Fibroblast of skin of scalp (primary cell): Measurements from ENCODE around the gene PRKD2.
"Not testable (repeated sequence)": the region's sequence is repeated elsewhere in the genome, so short reads cannot be mapped to it uniquely, and the experiment has no call there.

Experiments used
- DNase-seq: peaks from one replicate; pipeline ENCODE4 v3.0.0-alpha.2; 2013

The PRKD2 gene

DNA sequence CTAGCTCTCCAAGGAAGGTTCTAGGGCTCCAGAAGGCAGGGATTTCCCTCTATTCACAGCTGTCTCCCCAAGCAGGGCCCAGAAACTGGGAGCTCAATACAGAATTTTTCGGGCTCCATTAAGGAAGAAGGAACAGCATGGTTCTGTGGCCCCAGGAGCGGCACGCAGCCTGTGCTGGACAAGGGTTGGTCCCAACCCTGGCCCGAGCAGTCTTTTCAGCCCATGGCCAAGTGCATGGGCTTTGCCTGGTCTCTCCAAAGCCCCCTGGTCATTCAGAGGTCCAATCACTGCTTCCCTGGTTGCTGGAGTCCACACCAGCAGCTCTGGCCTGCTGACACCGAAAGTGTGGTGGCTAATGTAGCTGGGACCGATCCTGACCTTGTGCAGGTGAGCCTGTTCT, 6.6 kb upstream of the PRKD2 start:
- DNase-seq, result no peak

DNA sequence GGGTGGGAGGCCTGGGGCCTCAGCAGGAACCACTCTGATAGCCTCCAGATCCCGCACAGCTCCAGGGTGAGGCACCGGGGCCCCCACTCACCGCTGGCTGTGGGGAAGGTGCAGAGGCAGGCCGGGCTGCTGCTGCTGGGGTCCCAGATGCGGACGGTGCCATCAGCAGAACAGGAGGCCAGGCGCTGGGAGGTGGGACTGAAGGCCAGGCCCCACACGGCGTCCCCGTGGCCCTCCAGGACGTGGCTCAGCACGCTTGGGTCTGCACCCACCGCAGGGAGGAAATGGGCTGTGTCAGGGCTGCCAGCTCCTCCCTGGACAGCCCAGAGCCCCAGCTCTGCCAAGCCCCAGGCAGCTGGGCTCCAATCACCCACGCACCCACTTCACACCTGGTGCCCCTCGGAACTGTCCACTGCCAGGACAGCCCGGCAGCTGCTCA, 6.1 kb upstream of the PRKD2 start:
- DNase-seq, result no peak

DNA sequence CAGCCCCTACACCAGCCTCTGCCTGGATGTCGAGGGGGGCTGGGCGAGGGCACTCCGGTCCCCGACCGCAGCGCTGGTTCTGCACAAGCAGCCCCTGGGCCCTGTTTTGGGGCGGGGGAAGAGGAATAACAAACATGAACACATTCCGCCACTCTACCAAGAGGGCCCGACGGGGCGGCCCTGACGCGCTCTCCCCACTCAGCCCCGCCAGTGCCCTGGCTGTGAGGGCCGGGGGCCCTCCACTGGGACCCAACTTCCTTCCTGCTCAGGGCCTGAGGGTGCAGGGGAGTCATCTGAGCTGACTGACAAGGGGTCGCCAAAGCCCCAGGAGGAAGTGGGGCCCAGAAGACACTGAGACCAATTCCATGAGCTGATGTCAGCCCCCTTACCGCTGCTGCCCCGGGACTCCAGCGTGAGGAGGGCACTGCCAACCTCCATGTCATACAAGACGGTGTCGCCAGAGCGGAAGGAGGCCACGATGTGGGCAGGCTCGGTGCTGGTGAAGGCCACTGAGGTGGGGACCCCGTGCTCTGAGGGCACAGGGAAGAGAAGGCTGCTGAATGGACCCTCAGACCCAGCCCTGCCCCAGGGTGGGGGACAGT, 5.6 kb upstream of the PRKD2 start:
- DNase-seq, result no peak

DNA sequence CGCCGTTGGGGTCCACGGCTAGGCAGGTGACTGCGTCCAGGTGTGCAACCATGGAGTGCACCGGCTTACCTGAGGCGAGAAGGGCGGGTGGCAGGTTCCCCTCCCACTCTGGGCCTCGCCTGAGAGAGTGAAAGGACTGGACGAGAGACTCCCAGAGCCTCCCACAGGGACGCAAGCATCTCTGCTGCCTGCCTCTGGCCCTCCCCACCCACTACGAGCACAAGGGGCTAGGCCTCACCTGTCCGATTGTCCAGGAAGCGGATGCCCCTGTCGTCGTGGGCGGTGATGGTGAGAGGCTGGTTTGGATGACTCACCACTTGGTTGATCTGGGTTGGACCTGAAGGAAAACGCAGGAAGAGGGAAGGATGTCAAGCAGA, 5.1 kb upstream of the PRKD2 start:
- DNase-seq, result no peak

DNA sequence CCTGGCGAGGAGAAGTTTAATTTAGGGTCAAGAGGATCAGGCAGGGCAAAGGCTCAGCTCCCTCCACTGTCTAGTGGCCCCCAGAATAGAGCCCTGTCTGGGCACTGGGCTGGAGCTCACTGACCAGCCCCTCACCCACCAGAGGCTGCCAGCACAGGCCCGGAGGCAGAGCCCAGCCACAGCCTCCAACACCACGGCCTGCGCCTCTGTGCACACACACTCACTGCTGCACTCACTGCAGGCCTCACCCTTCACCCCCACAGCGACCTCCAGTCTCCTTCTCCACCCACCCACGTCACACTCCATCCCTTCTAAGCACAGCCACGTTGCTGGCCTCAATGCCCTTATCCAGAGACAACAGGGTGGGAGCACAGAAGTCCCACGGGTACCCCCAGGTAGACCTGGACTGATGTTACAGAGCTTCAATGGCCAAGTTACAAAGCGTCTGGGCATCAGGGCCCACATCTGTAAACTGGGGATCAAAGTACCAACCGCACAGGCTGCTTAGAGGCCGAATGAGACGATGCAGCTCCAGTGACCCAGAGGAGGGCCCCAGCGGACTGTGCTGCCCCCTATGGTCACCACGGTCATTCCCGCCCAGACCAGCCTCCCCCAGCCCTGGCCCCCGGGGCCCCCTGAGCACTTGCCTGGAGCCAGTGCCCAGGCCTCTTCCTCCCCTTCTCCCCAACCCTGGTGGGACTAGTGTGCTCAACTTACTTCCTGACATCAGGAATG, 4.5 kb upstream of the PRKD2 start:
- DNase-seq, result no peak

DNA sequence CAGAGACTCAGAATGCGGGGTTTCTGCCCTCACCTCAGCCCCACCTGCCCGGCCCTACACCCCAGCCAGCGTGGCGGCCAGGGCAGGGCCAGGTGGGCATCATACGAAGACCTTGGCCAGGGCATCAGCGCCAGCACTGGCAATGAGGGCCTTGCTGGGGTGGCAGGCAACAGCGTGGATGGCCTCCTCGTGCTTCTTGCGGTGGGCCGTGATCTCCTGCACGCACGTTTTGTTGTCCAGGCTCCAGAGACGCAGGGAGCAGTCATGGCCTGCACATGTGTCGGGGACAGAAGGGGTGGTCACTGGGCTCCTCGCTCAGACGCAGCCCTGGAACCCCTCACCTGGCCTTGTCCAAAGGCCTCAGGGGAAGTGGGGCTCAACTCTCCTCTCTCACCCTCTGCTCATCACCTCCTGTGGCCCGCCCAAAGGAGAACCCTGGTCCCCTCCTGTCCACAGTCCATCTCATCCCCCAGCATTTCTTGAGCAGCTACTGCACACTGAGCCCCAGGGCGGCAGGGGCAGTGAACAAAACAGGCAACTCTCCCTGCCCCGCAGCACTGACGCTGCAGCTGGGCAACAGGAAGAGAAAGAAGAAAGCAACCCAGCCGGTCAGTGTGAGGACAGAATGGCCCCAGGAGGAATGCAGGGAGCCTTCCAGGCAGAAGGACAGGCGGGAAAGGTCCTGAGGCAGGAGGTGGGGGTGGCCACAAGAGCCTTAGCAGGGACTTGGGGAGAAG, 3.8 kb upstream of the PRKD2 start:
- DNase-seq, result no peak

DNA sequence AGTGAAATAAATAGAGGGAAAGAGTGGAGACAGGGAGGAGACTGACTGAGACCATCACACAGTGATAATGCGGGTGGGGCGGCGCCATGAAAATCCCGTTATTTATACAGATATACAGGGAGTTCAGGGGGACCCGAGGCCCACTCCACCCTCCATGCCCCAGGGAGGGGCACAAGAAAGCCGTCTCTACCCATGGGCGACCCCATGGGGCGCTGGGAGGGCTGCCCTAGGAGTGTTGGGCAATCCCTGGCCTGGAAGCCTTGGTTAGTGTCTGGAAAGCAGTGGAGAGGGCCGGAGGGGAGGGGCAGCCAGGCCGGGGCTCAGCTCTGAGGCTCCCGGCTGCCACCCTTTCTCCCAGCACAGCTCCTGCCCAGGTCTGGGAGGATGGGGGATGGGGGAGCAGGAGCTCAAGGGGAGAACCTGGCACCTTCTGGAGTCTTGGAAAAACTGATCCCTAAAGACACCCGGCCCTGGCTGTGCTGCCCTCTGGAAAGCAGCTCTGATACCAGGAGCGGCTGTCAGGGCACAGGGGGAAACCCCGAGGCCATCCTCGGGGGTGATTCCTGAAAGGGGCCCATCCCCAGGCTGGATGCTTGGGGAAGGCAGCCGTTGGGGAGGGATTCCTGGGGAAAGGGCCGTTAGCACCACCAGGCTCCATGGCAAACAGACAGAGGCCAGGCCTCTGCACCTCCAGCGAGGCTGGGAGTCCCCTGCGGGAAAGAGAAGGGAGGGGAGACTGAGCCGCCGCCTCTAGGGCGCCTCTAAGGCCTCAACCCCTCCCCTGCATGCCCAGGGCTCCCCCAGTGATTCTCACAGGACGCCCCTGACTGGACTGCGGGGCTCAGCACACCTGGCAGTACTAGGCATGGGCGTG, 3.0 kb upstream of the PRKD2 start:
- no peak for DNase-seq

DNA sequence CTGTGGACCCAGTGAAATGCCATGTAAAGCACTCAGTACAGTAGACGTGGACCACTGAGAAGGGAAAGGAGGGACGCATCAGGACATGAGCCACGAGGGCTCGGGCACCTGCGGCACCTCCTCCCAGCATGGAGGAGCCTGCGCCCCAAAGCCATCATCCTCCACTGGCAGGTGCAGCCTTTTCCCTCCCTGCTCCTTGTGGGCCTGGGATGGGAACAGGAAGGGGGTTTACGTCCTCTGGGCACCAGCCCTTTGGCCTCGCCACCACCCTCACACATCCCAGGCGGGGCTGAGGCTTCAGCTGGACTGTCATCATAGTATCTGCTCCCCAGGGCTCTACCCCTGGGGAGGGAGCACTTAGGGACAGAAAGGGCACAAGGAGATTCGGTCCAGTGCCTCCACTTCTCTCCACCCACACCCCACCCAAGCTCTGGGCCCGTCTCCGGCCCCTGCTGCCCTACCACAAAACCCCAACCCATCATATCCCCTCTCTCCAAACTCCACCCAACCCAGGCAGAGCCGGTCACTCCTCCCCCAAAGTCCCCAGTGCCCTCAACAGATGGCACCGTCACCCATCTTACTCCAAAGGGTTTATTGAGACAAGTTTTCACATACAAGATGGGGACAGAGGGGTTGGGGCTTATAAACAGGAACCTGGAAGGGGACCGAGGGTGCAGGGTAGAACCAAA, 2.2 kb upstream of the PRKD2 start:
- DNase-seq, result no peak

DNA sequence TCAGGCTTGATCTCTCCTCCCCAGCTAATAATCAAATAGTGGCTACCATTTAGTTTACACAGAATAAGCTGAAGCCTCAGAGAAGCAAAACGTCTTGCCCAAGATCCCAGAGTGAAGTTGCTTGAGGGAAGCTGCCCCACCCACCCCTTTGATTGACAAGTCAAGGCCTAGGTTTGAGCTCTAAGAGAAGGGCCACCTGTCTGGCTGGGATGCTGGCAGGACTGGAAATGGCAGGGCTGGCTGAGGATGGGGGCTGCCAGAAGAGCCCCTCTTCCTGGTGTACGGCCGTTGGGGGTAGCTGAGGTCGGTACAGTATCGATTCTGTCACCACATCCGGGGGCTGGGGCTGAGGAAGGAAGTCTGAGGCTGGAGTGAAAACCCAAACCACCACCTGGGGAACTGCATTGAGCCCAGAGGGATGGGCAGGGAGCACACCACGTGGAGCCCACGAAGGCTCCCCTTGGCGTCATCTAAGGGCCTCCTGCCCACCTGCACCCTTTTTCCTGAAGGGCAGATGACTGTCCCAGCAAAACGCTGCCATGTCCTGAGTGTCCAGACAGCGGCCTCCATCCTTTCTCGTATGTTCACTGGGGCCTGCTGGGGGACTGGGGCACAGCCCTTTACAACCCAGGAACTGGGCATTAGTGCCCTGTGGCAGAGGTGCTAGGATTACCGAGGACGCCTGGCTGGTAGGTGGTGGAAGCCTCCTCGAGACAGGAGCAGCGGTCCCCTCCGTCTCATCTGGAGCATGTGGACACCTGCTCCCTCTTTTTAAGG, 1.4 kb upstream of the PRKD2 start:
- no peak for DNase-seq

DNA sequence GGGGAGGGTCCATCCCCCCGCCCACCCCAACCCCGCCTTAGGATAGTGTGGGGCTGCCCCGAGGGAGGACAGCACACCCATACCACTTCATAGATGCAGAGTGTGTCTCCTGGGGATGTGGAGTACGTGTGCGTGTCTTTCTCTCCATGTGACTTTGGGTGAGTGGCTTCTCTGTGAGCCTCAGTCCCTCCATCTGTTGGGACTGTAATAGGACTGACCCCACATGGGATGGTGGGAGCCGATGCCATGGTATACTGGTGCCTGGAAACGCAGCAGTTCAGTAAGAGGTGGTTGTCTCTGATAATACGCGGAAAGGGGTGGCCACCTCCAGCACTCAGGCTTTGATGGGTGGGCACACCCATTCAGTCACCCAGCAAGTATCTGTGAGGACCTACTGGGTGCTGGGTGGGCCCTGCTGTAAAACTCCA, 816 bp upstream of the PRKD2 start:
- DNase-seq, result no peak

DNA sequence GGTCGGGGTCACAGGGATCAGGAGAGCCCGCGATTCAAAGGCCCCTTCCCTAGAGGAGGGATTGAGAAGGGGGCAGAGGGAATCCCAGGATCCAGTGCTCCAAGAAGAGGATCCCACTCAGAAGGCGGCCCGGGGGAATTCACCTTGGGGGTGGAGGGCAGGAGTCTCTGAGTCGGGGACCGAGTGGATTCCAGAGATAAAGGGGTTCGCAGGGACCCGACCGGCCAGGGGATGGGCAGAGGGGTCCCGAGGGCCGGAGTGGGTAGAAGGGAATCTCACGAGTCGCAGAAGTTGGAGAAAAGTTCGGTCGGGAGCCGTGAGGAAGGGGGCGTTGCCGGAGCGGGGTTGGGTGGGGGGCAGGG, 261 bp downstream of the PRKD2 start:
- no peak for DNase-seq

DNA sequence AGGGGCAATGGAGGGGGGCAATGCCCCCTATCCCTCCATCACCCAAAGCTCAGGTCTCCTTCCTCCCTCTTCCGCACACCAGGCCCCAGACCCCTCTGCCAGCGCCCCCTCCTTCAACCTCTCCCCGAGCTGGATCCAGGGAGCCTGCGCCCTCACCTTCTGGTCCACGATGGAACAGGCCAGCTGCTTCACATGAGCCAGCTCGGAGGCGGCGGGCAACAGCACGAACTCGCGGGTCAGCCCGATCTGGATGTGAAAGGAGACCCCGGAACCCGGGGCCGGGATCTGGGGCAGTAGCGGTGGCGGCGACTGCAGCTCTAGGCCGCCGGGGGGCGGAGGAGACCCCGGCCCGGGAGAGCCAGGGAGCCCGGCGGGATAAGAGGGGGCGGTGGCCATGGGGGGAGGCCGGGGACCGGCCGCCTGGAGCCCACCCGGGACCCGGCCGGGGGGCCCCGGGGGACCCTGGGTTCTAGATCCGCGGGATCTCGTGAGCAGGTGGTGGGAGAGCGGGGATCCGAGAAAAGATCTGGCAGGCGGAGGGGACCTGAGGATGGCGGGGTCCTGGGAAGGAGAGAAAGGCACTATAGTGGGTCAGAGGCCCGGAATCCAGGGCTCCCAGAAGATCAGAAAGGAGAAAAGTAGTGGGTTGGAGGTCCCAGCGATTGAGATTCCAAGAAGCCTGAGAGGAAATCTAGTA, 791 bp downstream of the PRKD2 start:
- DNase-seq, result no peak

DNA sequence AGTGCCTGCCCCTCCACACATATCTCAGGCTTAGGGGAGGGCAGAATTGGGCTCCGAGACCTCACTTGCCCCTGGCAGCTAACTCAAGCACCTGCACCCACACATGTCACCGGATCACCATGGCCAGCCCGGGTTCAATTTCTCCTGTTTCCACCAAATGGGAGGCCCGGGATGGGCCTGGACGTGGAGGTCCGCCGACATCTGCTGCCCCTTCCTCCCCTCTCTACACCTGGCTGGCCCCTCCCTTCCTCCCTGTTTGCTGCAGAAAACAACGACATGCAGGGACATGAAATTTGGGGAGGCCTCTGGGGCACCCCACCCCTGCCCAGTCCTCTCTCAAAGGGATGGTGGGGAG, 1.3 kb downstream of the PRKD2 start:
- DNase-seq, result no peak

DNA sequence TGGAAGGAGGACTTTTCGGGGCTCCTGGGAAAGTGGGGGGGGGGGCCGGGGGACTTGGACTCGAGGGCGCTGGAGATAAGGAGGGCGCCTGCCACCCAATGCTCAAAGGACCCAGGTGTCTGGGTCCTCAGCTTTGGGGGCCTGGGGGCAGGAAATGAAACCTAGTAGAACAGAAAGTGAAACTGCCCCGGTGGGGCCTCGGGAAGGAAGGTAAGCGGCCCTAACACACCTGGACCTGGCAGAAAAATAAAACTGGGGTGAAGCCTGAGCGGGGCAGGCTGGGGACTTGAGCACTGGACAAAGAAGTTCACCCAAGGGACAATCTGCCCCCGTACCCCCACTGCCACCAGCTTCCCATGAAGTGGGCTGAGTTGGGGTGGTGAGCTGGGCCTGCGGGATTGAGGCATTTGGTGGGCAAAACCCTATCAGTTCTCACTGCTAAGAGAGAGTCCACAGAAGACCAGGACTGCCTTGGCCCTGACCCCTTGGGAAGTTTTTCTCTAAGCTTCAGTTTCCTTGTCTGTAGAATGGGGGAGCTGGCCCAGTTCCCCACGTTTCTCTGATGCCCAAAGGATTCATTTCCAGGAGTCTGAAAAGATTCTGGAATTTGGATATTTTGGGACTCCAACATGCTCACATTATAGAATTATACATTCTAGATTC, 2.3 kb downstream of the PRKD2 start:
- DNase-seq, result no peak

DNA sequence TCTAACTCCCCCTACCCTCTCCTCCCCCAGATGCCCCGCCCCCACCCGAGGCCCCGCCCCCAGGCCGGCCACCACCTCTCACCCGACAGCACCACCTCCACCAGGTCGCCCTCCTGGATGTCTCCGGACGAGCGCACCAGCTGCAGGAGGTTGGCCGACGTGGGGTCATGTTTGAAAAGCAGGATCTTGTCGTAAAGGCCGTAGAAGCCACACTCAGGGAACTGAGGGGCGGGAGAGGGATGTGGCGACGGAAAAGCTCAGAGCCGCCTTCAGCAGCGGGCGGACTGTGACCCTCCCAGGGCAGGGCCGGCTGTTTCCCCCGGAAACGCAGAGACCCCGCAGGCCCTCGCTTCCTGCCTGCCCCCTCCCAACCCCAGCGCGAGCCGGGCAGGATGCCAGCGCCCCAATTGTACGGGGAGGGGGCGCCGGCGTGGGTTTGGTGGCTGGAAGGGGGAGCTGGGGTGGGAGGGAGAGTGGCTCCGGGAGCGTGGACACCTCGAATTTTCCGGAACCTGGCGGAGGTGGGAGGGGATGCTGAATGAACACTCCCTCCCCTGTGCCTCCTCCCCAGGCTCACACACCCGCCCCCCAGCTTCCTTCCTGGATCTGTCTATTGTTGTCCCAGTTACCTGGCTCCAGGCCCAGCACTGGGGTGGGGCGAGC, 3.0 kb downstream of the PRKD2 start:
- DNase-seq, result peak; percentile 71

DNA sequence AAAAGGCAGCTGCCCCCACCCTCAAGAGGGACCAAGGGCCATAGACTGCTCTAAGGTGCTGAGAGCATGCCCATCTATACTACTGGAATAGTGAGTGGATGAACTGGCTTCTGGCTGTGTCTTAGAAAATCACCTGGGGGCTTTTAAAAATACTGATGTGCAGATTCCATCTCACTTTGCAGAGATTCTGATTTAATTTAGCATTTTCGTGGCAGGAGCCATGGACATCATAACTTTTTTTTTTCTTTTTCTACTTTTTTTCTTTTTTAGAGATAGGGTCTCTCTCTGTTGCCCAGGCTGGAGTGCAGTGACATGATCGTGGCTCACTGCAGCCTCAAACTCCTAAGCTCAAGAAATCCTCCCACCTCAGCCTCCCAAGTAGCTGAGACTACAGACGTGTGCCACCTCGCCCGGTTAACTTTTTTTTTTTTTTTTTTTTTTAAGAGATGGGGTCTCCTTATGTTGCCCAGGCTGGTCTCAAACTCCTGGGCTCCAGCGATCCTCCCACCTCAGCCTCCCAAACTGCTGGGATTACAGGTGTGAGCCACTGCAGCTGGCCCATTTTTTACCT, 4.1 kb downstream of the PRKD2 start:
- not testable (repeated sequence) for DNase-seq

DNA sequence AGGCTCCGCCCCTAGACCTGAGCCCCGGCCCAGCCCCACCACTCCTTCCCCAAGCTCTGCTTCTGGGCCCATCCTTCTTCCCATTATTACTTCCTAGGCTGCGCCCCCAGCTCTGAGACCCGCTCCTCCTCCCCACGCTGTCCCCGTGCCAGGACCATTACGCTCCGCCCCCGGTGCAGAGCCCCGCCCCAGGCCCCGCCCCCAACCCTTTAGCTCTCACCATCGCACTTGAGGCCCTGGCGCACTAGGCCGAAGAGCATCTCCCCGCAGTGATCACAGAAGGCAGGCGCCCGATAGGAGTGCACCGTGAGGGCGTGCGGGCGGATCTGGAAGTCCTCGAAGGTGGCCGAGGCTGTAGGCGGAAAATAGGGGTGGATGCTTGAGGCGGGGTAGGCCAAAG, 6.2 kb downstream of the PRKD2 start:
- no peak for DNase-seq

DNA sequence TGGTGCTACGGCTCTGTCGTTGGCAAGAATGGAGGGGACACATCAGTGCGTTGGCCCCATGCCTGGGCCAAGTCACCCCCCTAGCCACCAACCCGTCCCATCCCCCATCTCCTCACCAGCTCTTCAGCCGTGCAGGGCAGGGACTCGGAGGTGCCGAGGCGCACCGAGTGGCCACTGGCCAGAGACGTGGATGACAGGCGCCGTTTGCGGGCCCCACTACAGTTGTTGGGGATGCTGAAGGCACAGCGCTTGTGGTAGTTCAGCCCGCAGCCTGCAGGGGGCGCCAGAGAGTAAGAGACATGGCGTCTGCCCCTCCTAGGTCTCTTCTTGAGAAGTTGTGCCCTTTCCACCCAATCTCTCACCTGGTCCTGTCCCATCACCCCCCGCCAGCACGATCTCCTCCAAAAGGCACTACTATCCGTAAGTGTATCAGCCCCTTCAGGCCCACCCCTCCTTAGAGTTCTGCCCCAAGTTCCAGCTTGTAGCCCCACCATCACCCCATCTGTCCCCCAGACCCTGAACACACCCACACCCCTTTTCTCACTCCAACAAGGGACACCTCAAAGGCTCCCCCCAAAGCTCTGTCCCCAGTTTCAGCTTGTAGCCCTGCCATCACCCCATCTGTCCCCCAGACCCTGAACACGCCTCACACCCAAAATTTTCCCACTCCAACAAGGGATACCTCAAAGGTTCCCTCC, 12.4 kb downstream of the PRKD2 start:
- DNase-seq, result peak; percentile 40

DNA sequence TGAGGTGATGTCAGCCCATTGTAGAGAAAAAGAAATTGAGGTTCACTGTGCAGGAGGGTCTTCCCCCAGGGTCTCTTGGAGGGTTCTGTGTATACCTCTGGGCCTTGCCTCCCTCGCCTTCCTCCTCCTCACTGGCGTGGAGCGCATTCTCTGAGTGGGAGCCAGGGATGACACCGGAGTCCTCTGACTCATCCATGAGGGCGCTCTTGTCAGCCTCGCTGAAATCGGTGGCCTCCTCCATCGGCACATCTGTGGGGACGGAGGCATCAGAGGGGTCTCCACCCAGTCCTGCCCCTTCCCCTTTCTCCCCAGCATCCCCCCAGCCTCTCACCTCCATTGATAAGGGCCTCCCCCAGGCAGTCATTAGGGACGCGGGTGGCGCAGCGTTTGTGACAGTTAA, 16.2 kb downstream of the PRKD2 start:
- DNase-seq, result no peak
